ENCODE data around the gene YWHAB.

Gene YWHAB

GRCh38 chr20:44917399-44917798 is 31.9 kb downstream of the YWHAB start:
- DNase-seq, result no peak

GRCh38 chr20:44918342-44918741 is 32.8 kb downstream of the YWHAB start:
- no peak for DNase-seq

GRCh38 chr20:44918761-44919160 is 33.3 kb downstream of the YWHAB start:
- DNase-seq, result no peak

GRCh38 chr20:44921447-44921846 is 35.9 kb downstream of the YWHAB start:
- no peak for DNase-seq

GRCh38 chr20:44924541-44924940 is 39.0 kb downstream of the YWHAB start:
- DNase-seq, result no peak

- no peak for DNase-seq
Observed at GRCh38 chr20:44928595-44928994, 43.1 kb downstream of the YWHAB start.

GRCh38 chr20:44930517-44931168 is 45.1 kb downstream of the YWHAB start:
- DNase-seq, result no peak

GRCh38 chr20:44931911-44932310 is 46.4 kb downstream of the YWHAB start:
- DNase-seq, result no peak

GRCh38 chr20:44932916-44933315 is 47.4 kb downstream of the YWHAB start:
- DNase-seq, result no peak

GRCh38 chr20:44936510-44936909 is 51.0 kb downstream of the YWHAB start:
- DNase-seq, result no peak

- no peak for DNase-seq
Observed at GRCh38 chr20:44938637-44939036, 53.1 kb downstream of the YWHAB start.

- DNase-seq, result no peak
Observed at GRCh38 chr20:44941120-44941691, 55.7 kb downstream of the YWHAB start.

GRCh38 chr20:44942264-44942973 is 56.9 kb downstream of the YWHAB start:
- no peak for DNase-seq

- DNase-seq, result no peak
Observed at GRCh38 chr20:44943828-44944227, 58.3 kb downstream of the YWHAB start.

- DNase-seq, result no peak
Observed at GRCh38 chr20:44945261-44945660, 59.8 kb downstream of the YWHAB start.

- DNase-seq, result no peak
Observed at GRCh38 chr20:44946271-44946852, 60.9 kb downstream of the YWHAB start.

- no peak for DNase-seq
Observed at GRCh38 chr20:44948107-44948506, 62.6 kb downstream of the YWHAB start.

- DNase-seq, result no peak
Observed at GRCh38 chr20:44948513-44948912, 63.0 kb downstream of the YWHAB start.

- DNase-seq, result no peak
Observed at GRCh38 chr20:44950368-44950767, 64.9 kb downstream of the YWHAB start.

- DNase-seq, result no peak
Observed at GRCh38 chr20:44952731-44953130, 67.2 kb downstream of the YWHAB start.

GRCh38 chr20:44954211-44954610 is 68.7 kb downstream of the YWHAB start:
- DNase-seq, result no peak

- no peak for DNase-seq
Observed at GRCh38 chr20:44955270-44955669, 69.8 kb downstream of the YWHAB start.

- DNase-seq, result no peak
Observed at GRCh38 chr20:44956410-44956809, 70.9 kb downstream of the YWHAB start.
